Non-pigmented ciliary epithelial cell (primary cell): ENCODE results near the gene SPRYD3.
"Not testable (repeated sequence)": the region's sequence is repeated elsewhere in the genome, so short reads cannot be mapped to it uniquely, and the experiment has no call there.

Source experiments
- DNase-seq: peaks from one replicate; pipeline ENCODE4 v3.0.0-alpha.2; 2010; ENCODE audit warnings: low read depth

SPRYD3 gene

GRCh38 chr12:53079226-53080117, at the start of gene SPRYD3:
TSS of gene SPRYD3 (minus strand) at chr12:53079390. CDS start at chr12:53079333, 57 bp downstream.
- peak; percentile 76 for DNase-seq

- no peak for DNase-seq
Measured at GRCh38 chr12:53127169-53127568, 48.0 kb upstream of the SPRYD3 start.

- DNase-seq: no peak
Measured at GRCh38 chr12:53124352-53124723, 45.1 kb upstream of the SPRYD3 start.

GRCh38 chr12:53123578-53124351, 44.6 kb upstream of the SPRYD3 start:
- no peak for DNase-seq

GRCh38 chr12:53122961-53123468, 43.8 kb upstream of the SPRYD3 start:
- DNase-seq: no peak

- DNase-seq: no peak
Measured at GRCh38 chr12:53120685-53121525, 41.7 kb upstream of the SPRYD3 start.

- no peak for DNase-seq
Measured at GRCh38 chr12:53118751-53119300, 39.6 kb upstream of the SPRYD3 start.

GRCh38 chr12:53115891-53116648, 36.9 kb upstream of the SPRYD3 start:
- no peak for DNase-seq

- no peak for DNase-seq
Measured at GRCh38 chr12:53115112-53115890, 36.1 kb upstream of the SPRYD3 start.

- no peak for DNase-seq
Measured at GRCh38 chr12:53113951-53114350, 34.8 kb upstream of the SPRYD3 start.

- no peak for DNase-seq
Measured at GRCh38 chr12:53113136-53113705, 34.0 kb upstream of the SPRYD3 start.

GRCh38 chr12:53112431-53112830, 33.2 kb upstream of the SPRYD3 start:
- DNase-seq: not testable (repeated sequence)

GRCh38 chr12:53107122-53107521, 27.9 kb upstream of the SPRYD3 start:
- DNase-seq: no peak

GRCh38 chr12:53105712-53106439, 26.7 kb upstream of the SPRYD3 start:
- no peak for DNase-seq

GRCh38 chr12:53105256-53105655, 26.1 kb upstream of the SPRYD3 start:
- no peak for DNase-seq

- DNase-seq: no peak
Measured at GRCh38 chr12:53103860-53104305, 24.7 kb upstream of the SPRYD3 start.

- no peak for DNase-seq
Measured at GRCh38 chr12:53102883-53103807, 24.0 kb upstream of the SPRYD3 start, which contains the start of gene SOAT2. TSS of gene SOAT2 (plus strand) at chr12:53103486. CDS start at chr12:53103578, 92 bp downstream.
